ENCODE data around the gene CDK15.

GRCh38 chr2:201790989-201791388 is 15.3 kb upstream of the CDK15 start:
- TF ChIP-seq POLR2AphosphoS5 (IDR thresholded peaks at IDR 0.05; ENCODE audit: borderline replicate concordance, low read depth, low read length) (no peak), EZH2 (IDR thresholded peaks at IDR 0.05) (no peak)
